GM04504 (cell line): ENCODE results near the gene SNCG.
"Not testable (repeated sequence)": the region's sequence is repeated elsewhere in the genome, so short reads cannot be mapped to it uniquely, and the experiment has no call there.

Experiments used
- DNase-seq: peaks from one replicate; pipeline ENCODE4 v3.0.0-alpha.2; 2012; ENCODE audit warnings: low read depth

SNCG gene

GRCh38 chr10:86979296-86979818 lies 21.0 kb downstream of the SNCG start:
- no peak for DNase-seq

GRCh38 chr10:86979977-86980448 lies 21.6 kb downstream of the SNCG start:
- DNase-seq, result no peak

- DNase-seq, result not testable (repeated sequence)
Measured at GRCh38 chr10:86981020-86981419, 22.6 kb downstream of the SNCG start.

GRCh38 chr10:86981716-86982115 lies 23.3 kb downstream of the SNCG start:
- no peak for DNase-seq

- DNase-seq, result not testable (repeated sequence)
Measured at GRCh38 chr10:86984498-86984897, 26.1 kb downstream of the SNCG start.

GRCh38 chr10:86988520-86988919 lies 30.1 kb downstream of the SNCG start:
- DNase-seq, result no peak

- DNase-seq, result not testable (repeated sequence)
Measured at GRCh38 chr10:86991362-86991761, 33.0 kb downstream of the SNCG start.

GRCh38 chr10:86992456-86992855 lies 34.1 kb downstream of the SNCG start:
- no peak for DNase-seq

GRCh38 chr10:86992929-86993328 lies 34.5 kb downstream of the SNCG start:
- DNase-seq, result no peak

GRCh38 chr10:86999802-87000403 lies 41.5 kb downstream of the SNCG start:
- not testable (repeated sequence) for DNase-seq

GRCh38 chr10:87000491-87000890 lies 42.1 kb downstream of the SNCG start:
- no peak for DNase-seq

- not testable (repeated sequence) for DNase-seq
Measured at GRCh38 chr10:87007124-87007523, 48.7 kb downstream of the SNCG start.

- DNase-seq, result not testable (repeated sequence)
Measured at GRCh38 chr10:87007674-87008073, 49.3 kb downstream of the SNCG start.

GRCh38 chr10:87008303-87008702 lies 49.9 kb downstream of the SNCG start:
- DNase-seq, result not testable (repeated sequence)

GRCh38 chr10:87009134-87009696 lies 50.8 kb downstream of the SNCG start:
- DNase-seq, result not testable (repeated sequence)
